Trophoblast cell (in vitro differentiated cells and primary cell): ENCODE data around the gene MPPED1.

Source experiments
- DNase-seq, 2 donors: peaks; one replicate each; pipeline ENCODE4 v3.0.0-alpha.2; 2016
- H2AFZ ChIP-seq: 2 replicates; pipeline ENCODE4 v1.6.1; 2013; ENCODE audit warnings: low read length, moderate library complexity, mild to moderate bottlenecking; ENCODE audit not compliant: insufficient read depth, poor library complexity
- H2AK5ac ChIP-seq: 2 replicates; pipeline ENCODE4 v1.6.1; 2013; ENCODE audit warnings: mild to moderate bottlenecking, low read length
- H2BK120ac ChIP-seq: 2 replicates; pipeline ENCODE4 v1.6.1; 2013; ENCODE audit warnings: low read length, mild to moderate bottlenecking, moderate library complexity; ENCODE audit not compliant: insufficient read depth, poor library complexity
- H2BK12ac ChIP-seq: 2 replicates; pipeline ENCODE4 v1.6.1; 2013; ENCODE audit warnings: mild to moderate bottlenecking, low read length, moderate library complexity
- H2BK5ac ChIP-seq: 2 replicates; pipeline ENCODE4 v1.6.1; 2013; ENCODE audit warnings: low read length, low read depth, moderate library complexity, mild to moderate bottlenecking; ENCODE audit not compliant: poor library complexity
- H3K14ac ChIP-seq: 2 replicates; pipeline ENCODE4 v1.6.1; 2013; ENCODE audit warnings: mild to moderate bottlenecking, low read length
- H3K18ac ChIP-seq: 2 replicates; pipeline ENCODE4 v1.6.1; 2013; ENCODE audit warnings: mild to moderate bottlenecking, low read length
- H3K23ac ChIP-seq: 2 replicates; pipeline ENCODE4 v1.6.1; 2013; ENCODE audit warnings: low read length
- H3K27ac ChIP-seq: 2 replicates; pipeline ENCODE4 v1.5.1; 2013; ENCODE audit warnings: low read depth, mild to moderate bottlenecking, inconsistent platforms, low read length, moderate library complexity
- H3K27me3 ChIP-seq: 2 replicates; pipeline ENCODE4 v1.6.1; 2013; ENCODE audit warnings: inconsistent platforms, mild to moderate bottlenecking, low read length, moderate library complexity; ENCODE audit not compliant: insufficient read depth
- H3K36me3 ChIP-seq, 2 experiments: 1 replicate in 1 of 2; 2 replicates in 1 of 2; pipeline ENCODE4 v1.6.1; 2013; ENCODE audit warnings: low read length in 2 of 2, mild to moderate bottlenecking in 2 of 2, moderate library complexity in 1 of 2; ENCODE audit not compliant: insufficient read depth in 2 of 2, control insufficient read depth in 1 of 2
- H3K4ac ChIP-seq: 2 replicates; pipeline ENCODE4 v1.6.1; 2013; ENCODE audit warnings: low read depth, mild to moderate bottlenecking, low read length, moderate library complexity
- H3K4me1 ChIP-seq, 2 experiments: 1 replicate in 1 of 2; 2 replicates in 1 of 2; pipeline ENCODE4 v1.6.1; 2013; ENCODE audit warnings: low read length in 2 of 2, mild to moderate bottlenecking in 2 of 2, moderate library complexity in 1 of 2; ENCODE audit not compliant: insufficient read depth in 2 of 2, control insufficient read depth in 1 of 2
- H3K4me2 ChIP-seq: 2 replicates; pipeline ENCODE4 v1.6.1; 2013; ENCODE audit warnings: inconsistent platforms, mild to moderate bottlenecking, low read length, moderate library complexity
- H3K4me3 ChIP-seq: 2 replicates; pipeline ENCODE4 v1.5.1; 2013; ENCODE audit warnings: mild to moderate bottlenecking, low read depth, low read length, inconsistent platforms
- H3K79me1 ChIP-seq: one replicate; pipeline ENCODE4 v1.6.1; 2013; ENCODE audit warnings: low read length
- H3K79me2 ChIP-seq: 2 replicates; pipeline ENCODE4 v1.6.1; 2013; ENCODE audit warnings: low read length, mild to moderate bottlenecking; ENCODE audit not compliant: control insufficient read depth, insufficient read depth, poor library complexity
- H3K9ac ChIP-seq: 2 replicates; pipeline ENCODE4 v1.6.1; 2013; ENCODE audit warnings: mild to moderate bottlenecking, low read length
- H3K9me3 ChIP-seq: 2 replicates; pipeline ENCODE4 v1.6.1; 2013; ENCODE audit warnings: low read depth, mild to moderate bottlenecking, control low read depth, inconsistent platforms, low read length; ENCODE audit not compliant: insufficient read depth
- H4K12ac ChIP-seq: 2 replicates; pipeline ENCODE4 v1.6.1; 2013; ENCODE audit warnings: low read depth, mild to moderate bottlenecking, low read length, moderate library complexity
- H4K8ac ChIP-seq: 2 replicates; pipeline ENCODE4 v1.6.1; 2013; ENCODE audit warnings: low read depth, mild to moderate bottlenecking, low read length, moderate library complexity
- H4K91ac ChIP-seq: one replicate; pipeline ENCODE4 v1.6.1; 2013; ENCODE audit warnings: low read depth, mild to moderate bottlenecking, low read length, moderate library complexity
- WGBS: extraction: QIAGEN DNeasy Blood & Tissue Kit; methylation state at CpG from one replicate; pipeline ENCODE4 v1.1.7; 2013; ENCODE audit warnings: missing lambda C conversion rate; ENCODE audit not compliant: insufficient read length, insufficient coverage; ENCODE audit errors: extremely low coverage; 5-methylcytosine and 5-hydroxymethylcytosine counted together

MPPED1 gene

GRCh38 chr22:43440556-43440955 lies 28.7 kb downstream of the MPPED1 start:
- Histone ChIP-seq H3K9ac (no peak overlapping the region), H4K91ac (no peak overlapping the region), H2AK5ac (no peak overlapping the region), H2BK12ac (no peak overlapping the region), H3K27ac (no peak overlapping the region), H3K27me3 (no peaks in the 10 kb centered on the region), H3K36me3 (no peaks in the 10 kb centered on the region), H3K18ac (no peak overlapping the region), H3K4me1 (no peaks in the 10 kb centered on the region), H3K4me3 (no peak overlapping the region), H3K4me2 (no peak overlapping the region), H3K79me1 (no peaks in the 10 kb centered on the region), H2AFZ (no peak overlapping the region), H3K79me2 (no peaks in the 10 kb centered on the region), H4K8ac (no peak overlapping the region), H3K4ac (no peak overlapping the region), H3K9me3 (no peaks in the 10 kb centered on the region), H2BK5ac (no peak overlapping the region), H2BK120ac (no peak overlapping the region), H4K12ac (no peak overlapping the region), H3K14ac (no peak overlapping the region), H3K23ac (no peak overlapping the region)
- no peak for DNase-seq
- no CpG with 5 or more reads among the region's 4 CpGs for WGBS

DNA sequence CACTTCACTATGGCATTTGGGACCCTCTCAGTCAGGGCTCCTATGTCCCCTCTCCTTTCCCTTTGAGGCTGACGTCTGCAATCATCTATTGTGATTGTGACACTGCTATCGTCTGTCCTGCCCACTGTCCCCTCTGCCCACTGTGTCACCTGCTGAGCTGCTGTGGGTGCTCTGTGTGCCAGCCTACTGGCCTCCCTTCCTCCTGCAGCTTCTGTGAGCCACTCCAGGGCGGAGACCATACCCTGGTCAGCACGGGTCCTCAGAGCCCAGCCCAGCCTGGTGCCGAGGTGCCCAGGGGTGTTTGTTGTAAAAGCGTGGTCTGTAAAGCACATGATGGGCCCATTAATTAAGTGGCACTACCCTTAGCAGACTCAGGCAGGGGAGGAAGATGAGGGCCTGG lies 29.4 kb downstream of the MPPED1 start:
- H2AFZ ChIP-seq = no peak overlapping the region
- no peaks in the 10 kb centered on the region for H3K79me2 ChIP-seq
- H4K91ac ChIP-seq = no peak overlapping the region
- no peak overlapping the region for H2AK5ac ChIP-seq
- H3K4me3 ChIP-seq = no peak overlapping the region
- no peaks in the 10 kb centered on the region for H3K79me1 ChIP-seq
- H2BK5ac ChIP-seq = no peak overlapping the region
- no peak for DNase-seq
- H3K4ac ChIP-seq = no peak overlapping the region
- H3K23ac ChIP-seq = no peak overlapping the region
- no peak overlapping the region for H2BK120ac ChIP-seq
- H4K12ac ChIP-seq = no peak overlapping the region
- no peaks in the 10 kb centered on the region for H3K9me3 ChIP-seq
- H3K4me2 ChIP-seq = no peak overlapping the region
- WGBS = no CpG with 5 or more reads among the region's 6 CpGs
- no peak overlapping the region for H2BK12ac ChIP-seq
- no peaks in the 10 kb centered on the region for H3K36me3 ChIP-seq
- no peak overlapping the region for H3K27ac ChIP-seq
- no peak overlapping the region for H3K14ac ChIP-seq
- H4K8ac ChIP-seq = no peak overlapping the region
- no peaks in the 10 kb centered on the region for H3K27me3 ChIP-seq
- H3K9ac ChIP-seq = no peak overlapping the region
- no peak overlapping the region for H3K18ac ChIP-seq
- no peaks in the 10 kb centered on the region for H3K4me1 ChIP-seq

DNA sequence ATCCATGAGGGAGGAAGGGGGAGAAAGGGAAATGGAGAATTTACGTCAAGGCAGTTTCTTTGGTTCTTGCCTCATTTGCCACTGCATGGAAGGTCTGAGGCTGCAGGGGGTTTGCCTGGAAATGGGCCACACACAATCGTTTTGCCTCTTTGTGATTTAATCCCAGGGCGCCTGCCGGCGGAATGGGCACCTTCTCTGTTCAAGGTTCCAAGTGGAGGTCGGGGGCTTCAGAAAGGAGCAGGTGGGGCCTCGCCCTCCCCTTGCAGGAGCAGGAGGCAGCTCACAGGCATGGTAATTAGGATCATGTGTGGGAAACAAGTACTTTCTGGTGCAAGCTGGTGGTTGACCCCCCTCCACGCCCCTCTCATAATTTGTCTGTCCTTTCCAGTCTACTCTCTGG lies 29.9 kb downstream of the MPPED1 start:
- no peak overlapping the region for H4K91ac ChIP-seq
- no peak overlapping the region for H3K27ac ChIP-seq
- H4K12ac ChIP-seq = no peak overlapping the region
- no peak overlapping the region for H2BK120ac ChIP-seq
- H2BK5ac ChIP-seq = no peak overlapping the region
- H3K23ac ChIP-seq = no peak overlapping the region
- H3K9me3 ChIP-seq = no peaks in the 10 kb centered on the region
- no peaks in the 10 kb centered on the region for H3K79me2 ChIP-seq
- H3K4me2 ChIP-seq = no peak overlapping the region
- no peak overlapping the region for H3K4ac ChIP-seq
- no peak overlapping the region for H2AK5ac ChIP-seq
- H3K9ac ChIP-seq = no peak overlapping the region
- no peak overlapping the region for H3K18ac ChIP-seq
- H3K36me3 ChIP-seq = no peaks in the 10 kb centered on the region
- WGBS = no CpG with 5 or more reads among the region's 8 CpGs
- H3K4me1 ChIP-seq = no peaks in the 10 kb centered on the region
- no peak overlapping the region for H2BK12ac ChIP-seq
- no peak overlapping the region for H3K4me3 ChIP-seq
- H2AFZ ChIP-seq = no peak overlapping the region
- no peak overlapping the region for H4K8ac ChIP-seq
- H3K14ac ChIP-seq = no peak overlapping the region
- no peak for DNase-seq
- no peaks in the 10 kb centered on the region for H3K27me3 ChIP-seq
- no peaks in the 10 kb centered on the region for H3K79me1 ChIP-seq

GRCh38 chr22:43442386-43443151 lies 30.8 kb downstream of the MPPED1 start:
- no CpG with 5 or more reads among the region's 16 CpGs for WGBS
- Histone ChIP-seq H2BK120ac (no peak overlapping the region), H4K12ac (no peak overlapping the region), H3K27ac (no peak overlapping the region), H2BK5ac (no peak overlapping the region), H3K9ac (no peak overlapping the region), H3K79me1 (no peaks in the 10 kb centered on the region), H2AK5ac (no peak overlapping the region), H3K4me2 (no peak overlapping the region), H3K4me1 (no peaks in the 10 kb centered on the region), H3K14ac (no peak overlapping the region), H2AFZ (no peak overlapping the region), H4K91ac (no peak overlapping the region), H3K79me2 (no peaks in the 10 kb centered on the region), H3K18ac (no peak overlapping the region), H2BK12ac (no peak overlapping the region), H3K4ac (no peak overlapping the region), H3K4me3 (no peak overlapping the region), H3K36me3 (no peaks in the 10 kb centered on the region), H4K8ac (no peak overlapping the region), H3K27me3 (no peaks in the 10 kb centered on the region), H3K23ac (no peak overlapping the region), H3K9me3 (no peaks in the 10 kb centered on the region)
- DNase-seq = no peak
